HepG2 (cell line): ENCODE data around the gene KCNIP4. TPM values are rescaled to one million over a fixed set of nuclear protein-coding genes. Genes with fewer than 3 reads are reported as not detected.

Experiments used
- ATAC-seq: fragments of 200-7000 bp; cut with Tn5 transposase; 3 replicates; pipeline ENCODE4 v1.9.1; 2020; ENCODE audit warnings: mild to moderate bottlenecking, moderate library complexity
- BruUV-seq: library from RNA; stranded (reverse); fragments of 400-500 nt; replicated peaks from 2 replicates; lab custom pipeline; 2021; lab: Mats Ljungman, UMichigan
- CTCF ChIA-PET: fragments of 300-600 bp; formaldehyde crosslinking; extraction: SDS; loops from one replicate; lab custom pipeline; 2021; ENCODE audit warnings: low total read pairs, inconsistent platforms, low intra/inter-chr PET ratio; lab: Yijun Ruan, JAX
- POLR2A ChIA-PET: fragments of 350-600 bp; sonication (Branson Sonifier 250); formaldehyde crosslinking; loops from one replicate; lab custom pipeline; 2020; ENCODE audit warnings: antibody characterized with exemption, inconsistent platforms; lab: Yijun Ruan, JAX
- DNase-seq: peaks from one replicate; pipeline ENCODE4 v3.0.0-alpha.2; 2015; ENCODE audit warnings: low spot score
- FAIRE-seq: peaks from 3 replicates; lab custom pipeline; 2011; peaks lifted over from hg19 to GRCh38; lab: Jason Lieb, UNC
- H2AFZ ChIP-seq: one replicate; pipeline ENCODE4 v1.6.1; 2011; ENCODE audit warnings: low read length, inconsistent platforms
- H3K27ac ChIP-seq: fragments of 300-600 bp; 3 replicates; pipeline ENCODE4 v1.8.0; 2011; ENCODE audit warnings: mixed run types, mild to moderate bottlenecking, mixed read lengths, low read length, inconsistent platforms; ENCODE audit not compliant: insufficient read depth; ENCODE audit errors: extremely low read length
- H3K27me3 ChIP-seq, 2 experiments: fragments of 200-600 bp in 1 of 2; 2 replicates in 1 of 2; 3 replicates in 1 of 2; pipeline versions ENCODE4 v1.6.0 to v1.8.0; 2011; ENCODE audit warnings: low read length in 2 of 2, mild to moderate bottlenecking in 2 of 2, moderate library complexity in 2 of 2, inconsistent platforms in 1 of 2; ENCODE audit not compliant: insufficient read depth in 2 of 2, control insufficient read depth in 1 of 2
- H3K36me3 ChIP-seq, 2 experiments: fragments of 200-600 bp in 1 of 2; replicated peaks in 1 of 2; 2 replicates in 1 of 2; 3 replicates in 1 of 2; pipeline versions ENCODE4 v1.5.1 to v1.8.0; 2011; ENCODE audit warnings: low read length in 2 of 2, inconsistent platforms in 1 of 2; ENCODE audit not compliant: insufficient read depth in 2 of 2, control insufficient read depth in 1 of 2
- H3K4me1 ChIP-seq: 2 replicates; pipeline ENCODE4 v1.5.1; 2012; ENCODE audit warnings: low read length, inconsistent platforms; ENCODE audit not compliant: insufficient read depth
- H3K4me2 ChIP-seq: 2 replicates; pipeline ENCODE4 v1.6.0; 2011; ENCODE audit warnings: low read depth, low read length, inconsistent platforms
- H3K4me3 ChIP-seq, 3 experiments: fragments of 200-600 bp in 1 of 3; sonication (generic), shearing (Covaris generic) in 1 of 3; replicated peaks in 1 of 3; 2 replicates each; pipeline ENCODE4 v1.5.1; 2011 to 2016; ENCODE audit warnings: low read length in 3 of 3, inconsistent platforms in 2 of 3, low read depth in 2 of 3, mild to moderate bottlenecking in 2 of 3, control low read depth in 1 of 3, mixed read lengths in 1 of 3; ENCODE audit not compliant: insufficient read depth in 1 of 3
- H3K79me2 ChIP-seq: one replicate; pipeline ENCODE4 v1.6.1; 2011; ENCODE audit warnings: low read length, inconsistent platforms; ENCODE audit not compliant: insufficient read depth
- H3K9ac ChIP-seq: 2 replicates; pipeline ENCODE4 v1.6.0; 2011; ENCODE audit warnings: mild to moderate bottlenecking, low read depth, low read length, inconsistent platforms; ENCODE audit not compliant: insufficient read depth
- H3K9me3 ChIP-seq: 2 replicates; pipeline ENCODE4 v1.5.1; 2012; ENCODE audit warnings: mild to moderate bottlenecking, low read length
- H4K20me1 ChIP-seq: 2 replicates; pipeline ENCODE4 v1.6.0; 2011; ENCODE audit warnings: inconsistent platforms, mild to moderate bottlenecking, low read length, moderate library complexity; ENCODE audit not compliant: insufficient read depth
- BATF2 ChIP-seq: sonication (generic); formaldehyde crosslinking; IDR thresholded peaks from 2 replicates; pipeline ENCODE4 v1.8.0; 2022; ENCODE audit warnings: mild to moderate bottlenecking, missing genetic modification reagents, moderate library complexity
- MAFF ChIP-seq: IDR thresholded peaks from 2 replicates; pipeline ENCODE4 v1.6.1; 2011; ENCODE audit warnings: low read depth, low read length, improper control_type of control experiment
- MAFK ChIP-seq, 2 experiments: IDR thresholded peaks in 1 of 2; conservative IDR thresholded peaks in 1 of 2; 2 replicates each; pipeline ENCODE4 v1.6.1; 2011; ENCODE audit warnings: improper control_type of control experiment in 2 of 2, low read length in 2 of 2
- MIER2 ChIP-seq: IDR thresholded peaks from 2 replicates; pipeline ENCODE4 v1.6.1; 2016; ENCODE audit warnings: missing biosample characterization, missing genetic modification reagents
- REST ChIP-seq, 2 experiments: IDR thresholded peaks; 2 replicates each; pipeline ENCODE4 v1.6.1; 2011 to 2012; ENCODE audit warnings: low read length in 2 of 2, borderline replicate concordance in 1 of 2, low read depth in 1 of 2, mild to moderate bottlenecking in 1 of 2, moderate library complexity in 1 of 2
- RFXANK ChIP-seq: IDR thresholded peaks from 2 replicates; pipeline ENCODE4 v1.6.1; 2016
- UBTF ChIP-seq: sonication (generic); formaldehyde crosslinking; IDR thresholded peaks from 2 replicates; pipeline ENCODE4 v1.4.0; 2020; ENCODE audit warnings: mild to moderate bottlenecking, missing genetic modification reagents
- WGBS: methylation state at CpG from one replicate; pipeline ENCODE4 v1.1.6; 2017; ENCODE audit warnings: low lambda C conversion rate; 5-methylcytosine and 5-hydroxymethylcytosine counted together
- in situ Hi-C: cut with HindIII; loops from 2 replicates; pipeline ENCODE4 v1.10.0; 2017; ENCODE audit warnings: low pct_unique_long_range_greater_than_20kb; ENCODE audit not compliant: extremely low pct_ligation_motif_present
- intact Hi-C: fragments of 100-400 bp; cut with micrococcal nuclease; formaldehyde crosslinking; loops from one replicate; pipeline ENCODE4 v1.10.0; 2022; ENCODE audit not compliant: unreplicated experiment
- polyA plus RNA-seq, 8 experiments: library from polyadenylated mRNA; depleted of rRNA in 3 of 8; stranded (reverse) in 7 of 8; unstranded in 1 of 8; fragments of >200 nt; fragmentation: Illumina TruSeq in 4 of 8; extraction: Trizol in 4 of 8; gene quantifications; 2 replicates each; pipeline versions ENCODE4 v1.2.1 to v1.2.3, GENCODE V29; 2011 to 2016; ENCODE audit warnings: low read depth in 4 of 8, missing spikeins in 1 of 8, mixed read lengths in 1 of 8; ENCODE audit not compliant: insufficient read depth in 1 of 8
- total RNA-seq, 5 experiments: library from RNA; depleted of rRNA; stranded (reverse); fragments of >200 nt; fragmentation: Illumina TruSeq; extraction: Trizol; gene quantifications; 2 replicates each; pipeline ENCODE4 v1.2.3, GENCODE V29; 2016; ENCODE audit warnings: low read depth in 1 of 5

KCNIP4 gene
- total and polyA plus RNA-seq, 2 of the 13 experiments (the other 11 are each of a cell fraction or from before 2014, with no cell fraction given): 0.09 TPM; not detected in 1

GRCh38 chr4:21476757-21477156 is 471.8 kb downstream of the KCNIP4 start:
- Histone ChIP-seq H3K27ac (no peak overlapping the region), H3K4me1 (no peaks in the 10 kb centered on the region), H3K9ac (no peak overlapping the region), H3K79me2 (no peaks in the 10 kb centered on the region), H3K36me3 (no peaks in the 10 kb centered on the region), H4K20me1 (no peaks in the 10 kb centered on the region), H3K27me3 (no peaks in the 10 kb centered on the region), H3K9me3 (no peaks in the 10 kb centered on the region), H2AFZ (no peak overlapping the region), H3K4me3 (no peak overlapping the region), H3K4me2 (no peak overlapping the region)
- ChIA-PET POLR2A (no interaction called here), CTCF (no interaction called here)
- peak; percentile 94 for TF ChIP-seq MIER2 (CRISPR knock-in tag)
- TF ChIP-seq BATF2 (CRISPR knock-in tag): no peak
- peak; percentile 59 to 94 for TF ChIP-seq REST (IDR thresholded peaks at IDR 0.05; ENCODE audit: borderline replicate concordance in 1 of 2, low read depth in 1 of 2, low read length in 2 of 2)
- no TSS peak for BruUV-seq
- DNase-seq: peak; percentile 2
- intact Hi-C loops: no loop called here
- 3% methylated on average over 3 of the region's 3 CpGs for WGBS
- no peak for ATAC-seq
- no peak for FAIRE-seq
- in situ Hi-C loops: no loop called here

GRCh38 chr4:21474195-21474594 is 474.4 kb downstream of the KCNIP4 start:
- DNase-seq (no peak), FAIRE-seq (no peak)
- no TSS peak for BruUV-seq
- H3K27me3 ChIP-seq: no peaks in the 10 kb centered on the region
- no peak overlapping the region for H3K9ac ChIP-seq
- H4K20me1 ChIP-seq: no peaks in the 10 kb centered on the region
- POLR2A ChIA-PET: no interaction called here
- intact Hi-C loops: no loop called here
- no peak overlapping the region for H2AFZ ChIP-seq
- 0% methylated on average over 3 of the region's 3 CpGs for WGBS
- H3K9me3 ChIP-seq: no peaks in the 10 kb centered on the region
- CTCF ChIA-PET: no interaction called here
- TF ChIP-seq UBTF (no peak), MAFK (conservative IDR thresholded peaks at IDR 0.05 in 1 of 2, IDR thresholded peaks at IDR 0.05 in 1 of 2; ENCODE audit: low read length in 2 of 2) (peak; percentile 28 to 68; a peak in 3 of 4 replicates), RFXANK (no peak), MAFF (peak; percentile 63)
- TF ChIP-seq, all 625 proteins: peak for 2
- Histone ChIP-seq H3K79me2 (no peaks in the 10 kb centered on the region), H3K4me3 (no peak overlapping the region), H3K4me1 (no peaks in the 10 kb centered on the region), H3K36me3 (no peaks in the 10 kb centered on the region), H3K4me2 (no peak overlapping the region), H3K27ac (no peak overlapping the region)
- no peak for ATAC-seq
- in situ Hi-C loops: loop anchor here (5.0 kb wide), 1 partner anchor 702 kb away; no protein-coding TSS in a partner anchor
